Stimulated activated naive B cell treated with anti-CD40 and anti-IgM and Interleukin-4, amounts not matched to agents 10 μg/mL and 1 μg/mL and 100 μg/mL, for 72 hours (primary cell): ENCODE data around the gene LASP1.
"Not testable (repeated sequence)": the region's sequence is repeated elsewhere in the genome, so short reads cannot be mapped to it uniquely, and the experiment has no call there.

Source experiments
- ATAC-seq, 2 donors: fragments of 150-1000 bp; cut with Tn5 transposase; replicated peaks; 2 replicates each; pipeline ENCODE4 v1.10.0; 2021; ENCODE audit warnings: moderate library complexity in 1 of 2
- DNase-seq: peaks from one replicate; pipeline ENCODE4 v3.0.0; 2021
- H3K27ac Mint-ChIP-seq: one replicate; pipeline ENCODE4 v1.8.0; 2022; ENCODE audit warnings: mild to moderate bottlenecking, mixed read lengths
- H3K27me3 Mint-ChIP-seq, 2 donors: one replicate each; pipeline ENCODE4 v1.8.0; 2022; ENCODE audit warnings: mixed read lengths in 2 of 2
- H3K36me3 Mint-ChIP-seq, 2 donors: one replicate each; pipeline ENCODE4 v1.8.0; 2022; ENCODE audit warnings: mixed read lengths in 2 of 2, mild to moderate bottlenecking in 1 of 2
- H3K4me1 Mint-ChIP-seq, 2 donors: one replicate each; pipeline ENCODE4 v1.8.0; 2022; ENCODE audit warnings: mixed read lengths in 2 of 2, mild to moderate bottlenecking in 1 of 2
- H3K4me3 Mint-ChIP-seq, 2 donors: one replicate each; pipeline ENCODE4 v1.8.0; 2022; ENCODE audit warnings: mild to moderate bottlenecking in 2 of 2, mixed read lengths in 2 of 2, moderate library complexity in 1 of 2
- H3K9me3 Mint-ChIP-seq, 2 donors: one replicate each; pipeline ENCODE4 v1.8.0; 2022; ENCODE audit warnings: mixed read lengths in 2 of 2, mild to moderate bottlenecking in 1 of 2

The LASP1 gene

GRCh38 chr17:38900978-38901656 is 31.3 kb downstream of the LASP1 start:
- Mint-ChIP-seq H3K9me3 (no peaks in the 10 kb centered on the region), H3K4me1 (peaks cover 42 to 67% of the 10 kb centered on the region in 2 donors), H3K36me3 (peaks cover 32 to 70% of the 10 kb centered on the region in 2 donors), H3K27me3 (no peaks in the 10 kb centered on the region), H3K27ac (peak overlapping the region; percentile 59), H3K4me3 (no peak overlapping the region)
- no peak for DNase-seq
- ATAC-seq: no peak

GRCh38 chr17:38903404-38903803 is 33.5 kb downstream of the LASP1 start:
- no peak for DNase-seq
- peak overlapping the region; percentile 34 for H3K27ac Mint-ChIP-seq
- H3K27me3 Mint-ChIP-seq: no peaks in the 10 kb centered on the region
- H3K9me3 Mint-ChIP-seq: no peaks in the 10 kb centered on the region
- peaks cover 35 to 60% of the 10 kb centered on the region in 2 donors for H3K36me3 Mint-ChIP-seq
- no peak for ATAC-seq
- peaks cover 42 to 69% of the 10 kb centered on the region in 2 donors for H3K4me1 Mint-ChIP-seq
- no peak overlapping the region for H3K4me3 Mint-ChIP-seq

GRCh38 chr17:38904892-38905291 is 35.0 kb downstream of the LASP1 start:
- Mint-ChIP-seq H3K4me1 (peaks cover 37 to 61% of the 10 kb centered on the region in 2 donors), H3K27ac (peak overlapping the region; percentile 75), H3K27me3 (no peaks in the 10 kb centered on the region), H3K36me3 (peaks cover 30 to 54% of the 10 kb centered on the region in 2 donors), H3K4me3 (no peak overlapping the region), H3K9me3 (no peaks in the 10 kb centered on the region)
- ATAC-seq: no peak
- DNase-seq: no peak

- H3K4me3 Mint-ChIP-seq: peak overlapping the region in 1 of 2 donors; percentile 11
- H3K27ac Mint-ChIP-seq: peak overlapping the region; percentile 75
- peak in 1 of 2 donors; percentile 26 for ATAC-seq
- H3K4me1 Mint-ChIP-seq: peaks cover 37 to 59% of the 10 kb centered on the region in 2 donors
- no peaks in the 10 kb centered on the region for H3K27me3 Mint-ChIP-seq
- H3K36me3 Mint-ChIP-seq: peaks cover 30 to 54% of the 10 kb centered on the region in 2 donors
- no peaks in the 10 kb centered on the region for H3K9me3 Mint-ChIP-seq
- no peak for DNase-seq
Observed at GRCh38 chr17:38905375-38905774, 35.5 kb downstream of the LASP1 start.

GRCh38 chr17:38906460-38907228 is 36.8 kb downstream of the LASP1 start:
- Mint-ChIP-seq H3K36me3 (peaks cover 34 to 54% of the 10 kb centered on the region in 2 donors), H3K27me3 (no peaks in the 10 kb centered on the region), H3K4me3 (no peak overlapping the region), H3K27ac (peak overlapping the region; percentile 65), H3K9me3 (no peaks in the 10 kb centered on the region), H3K4me1 (peaks cover 33 to 50% of the 10 kb centered on the region in 2 donors)
- DNase-seq: no peak
- no peak for ATAC-seq

- Mint-ChIP-seq H3K4me1 (peaks cover 33 to 47% of the 10 kb centered on the region in 2 donors), H3K36me3 (peaks cover 30 to 57% of the 10 kb centered on the region in 2 donors)
- peak in 1 of 2 donors; percentile 21 for ATAC-seq
Observed at GRCh38 chr17:38907930-38908675, 38.2 kb downstream of the LASP1 start.

GRCh38 chr17:38908676-38909181 is 38.9 kb downstream of the LASP1 start:
- peak overlapping the region in 1 of 2 donors; percentile 36 for H3K4me3 Mint-ChIP-seq
- H3K27me3 Mint-ChIP-seq: no peaks in the 10 kb centered on the region
- H3K9me3 Mint-ChIP-seq: no peaks in the 10 kb centered on the region
- no peak for DNase-seq
- peak in 1 of 2 donors; percentile 78 for ATAC-seq
- peak overlapping the region; percentile 83 for H3K27ac Mint-ChIP-seq
- H3K4me1 Mint-ChIP-seq: peaks cover 30 to 40% of the 10 kb centered on the region in 2 donors
- H3K36me3 Mint-ChIP-seq: peaks cover 26 to 56% of the 10 kb centered on the region in 2 donors

More at GRCh38 chr17:38907930-38908675, 38.2 kb downstream of the LASP1 start:
- no peaks in the 10 kb centered on the region for H3K9me3 Mint-ChIP-seq
- peak overlapping the region in 1 of 2 donors; percentile 36 for H3K4me3 Mint-ChIP-seq
- H3K27ac Mint-ChIP-seq: peak overlapping the region; percentile 85
- no peak for DNase-seq
- H3K27me3 Mint-ChIP-seq: no peaks in the 10 kb centered on the region

- H3K27me3 Mint-ChIP-seq: no peaks in the 10 kb centered on the region
- DNase-seq (no peak), ATAC-seq (no peak)
- H3K4me3 Mint-ChIP-seq: no peak overlapping the region
- peaks cover 29 to 54% of the 10 kb centered on the region in 2 donors for H3K36me3 Mint-ChIP-seq
- no peaks in the 10 kb centered on the region for H3K9me3 Mint-ChIP-seq
- peak overlapping the region; percentile 9 for H3K27ac Mint-ChIP-seq
- H3K4me1 Mint-ChIP-seq: peaks cover 27 to 40% of the 10 kb centered on the region in 2 donors
Observed at GRCh38 chr17:38910325-38910724, 40.5 kb downstream of the LASP1 start.

- Mint-ChIP-seq H3K4me3 (no peak overlapping the region), H3K36me3 (peaks cover 37 to 53% of the 10 kb centered on the region in 2 donors), H3K27ac (peak overlapping the region; percentile 31), H3K9me3 (no peaks in the 10 kb centered on the region), H3K27me3 (no peaks in the 10 kb centered on the region), H3K4me1 (peaks cover 20 to 31% of the 10 kb centered on the region in 2 donors)
- no peak for ATAC-seq
- no peak for DNase-seq
Observed at GRCh38 chr17:38911081-38911730, 41.3 kb downstream of the LASP1 start.

- Mint-ChIP-seq H3K36me3 (peaks cover 38 to 54% of the 10 kb centered on the region in 2 donors), H3K4me1 (peaks cover 18 to 26% of the 10 kb centered on the region in 2 donors)
- not testable (repeated sequence) for H3K27ac Mint-ChIP-seq, ATAC-seq, H3K4me3 Mint-ChIP-seq, H3K27me3 Mint-ChIP-seq, H3K9me3 Mint-ChIP-seq, DNase-seq
Observed at GRCh38 chr17:38911731-38912081, 41.8 kb downstream of the LASP1 start.

GRCh38 chr17:38912221-38912813 is 42.5 kb downstream of the LASP1 start:
- Mint-ChIP-seq H3K4me1 (peaks cover 17 to 22% of the 10 kb centered on the region in 2 donors), H3K4me3 (no peak overlapping the region), H3K9me3 (no peaks in the 10 kb centered on the region), H3K27me3 (no peaks in the 10 kb centered on the region), H3K27ac (peak overlapping the region; percentile 86), H3K36me3 (peaks cover 41 to 56% of the 10 kb centered on the region in 2 donors)
- no peak for ATAC-seq
- DNase-seq: no peak

- peaks cover 5 to 12% of the 10 kb centered on the region in 2 donors for H3K4me1 Mint-ChIP-seq
- H3K4me3 Mint-ChIP-seq: no peak overlapping the region
- ATAC-seq (no peak), DNase-seq (no peak)
- H3K9me3 Mint-ChIP-seq: no peaks in the 10 kb centered on the region
- H3K36me3 Mint-ChIP-seq: peaks cover 55 to 61% of the 10 kb centered on the region in 2 donors
- no peaks in the 10 kb centered on the region for H3K27me3 Mint-ChIP-seq
- H3K27ac Mint-ChIP-seq: peak overlapping the region; percentile 4
Observed at GRCh38 chr17:38914741-38915638, 45.1 kb downstream of the LASP1 start.

- Mint-ChIP-seq H3K36me3 (peaks cover 57 to 66% of the 10 kb centered on the region in 2 donors), H3K9me3 (no peaks in the 10 kb centered on the region), H3K27me3 (no peaks in the 10 kb centered on the region), H3K4me1 (peaks cover 9 to 18% of the 10 kb centered on the region in 2 donors), H3K4me3 (no peak overlapping the region), H3K27ac (no peak overlapping the region)
- DNase-seq (no peak), ATAC-seq (no peak)
Observed at GRCh38 chr17:38915639-38915995, 45.8 kb downstream of the LASP1 start.
